B cell (primary cell): Measurements from ENCODE around the gene TTYH1.

Experiments
- CTCF ChIP-seq: fragments of 200-600 bp; IDR thresholded peaks from one replicate; pipeline ENCODE4 v1.8.0; 2022; ENCODE audit warnings: antibody characterized with exemption, mild to moderate bottlenecking
- EZH2 ChIP-seq: IDR thresholded peaks from 2 replicates; pipeline ENCODE4 v1.6.1; 2012; ENCODE audit warnings: borderline replicate concordance, low read depth, mild to moderate bottlenecking, moderate library complexity, low read length; ENCODE audit not compliant: insufficient read depth, poor library complexity, severe bottlenecking

- TF ChIP-seq EZH2 (no peak), CTCF (no peak)
These were observed 16.1 kb upstream of the TTYH1 start for GRCh38 chr19:54399189-54399588.
